ENCODE measurements around the gene EPHA6. TPM values are rescaled to one million over a fixed set of nuclear protein-coding genes. Genes with fewer than 3 reads are reported as not detected.

EPHA6 gene
- total and polyA plus RNA-seq, 2 donors (not counting 1 experiment from before 2014, with no cell fraction given), result under 0.01 TPM; not detected in 1

GRCh38 chr3:97277708-97278107 is 463.3 kb downstream of the EPHA6 start:
- H3K9me3 ChIP-seq (ENCODE audit: control insufficient read depth, insufficient read depth, low read depth, low read length), result no peaks in the 10 kb centered on the region
- TF ChIP-seq EZH2 (IDR thresholded peaks at IDR 0.05; ENCODE audit: low read length, missing control alignments), result no peak
- TF ChIP-seq, protein P1, sequence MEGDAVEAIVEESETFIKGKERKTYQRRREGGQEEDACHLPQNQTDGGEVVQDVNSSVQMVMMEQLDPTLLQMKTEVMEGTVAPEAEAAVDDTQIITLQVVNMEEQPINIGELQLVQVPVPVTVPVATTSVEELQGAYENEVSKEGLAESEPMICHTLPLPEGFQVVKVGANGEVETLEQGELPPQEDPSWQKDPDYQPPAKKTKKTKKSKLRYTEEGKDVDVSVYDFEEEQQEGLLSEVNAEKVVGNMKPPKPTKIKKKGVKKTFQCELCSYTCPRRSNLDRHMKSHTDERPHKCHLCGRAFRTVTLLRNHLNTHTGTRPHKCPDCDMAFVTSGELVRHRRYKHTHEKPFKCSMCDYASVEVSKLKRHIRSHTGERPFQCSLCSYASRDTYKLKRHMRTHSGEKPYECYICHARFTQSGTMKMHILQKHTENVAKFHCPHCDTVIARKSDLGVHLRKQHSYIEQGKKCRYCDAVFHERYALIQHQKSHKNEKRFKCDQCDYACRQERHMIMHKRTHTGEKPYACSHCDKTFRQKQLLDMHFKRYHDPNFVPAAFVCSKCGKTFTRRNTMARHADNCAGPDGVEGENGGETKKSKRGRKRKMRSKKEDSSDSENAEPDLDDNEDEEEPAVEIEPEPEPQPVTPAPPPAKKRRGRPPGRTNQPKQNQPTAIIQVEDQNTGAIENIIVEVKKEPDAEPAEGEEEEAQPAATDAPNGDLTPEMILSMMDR (conservative IDR thresholded peaks at IDR 0.05 in 1 of 2, IDR thresholded peaks at IDR 0.05 in 1 of 2; ENCODE audit: low read depth in 1 of 2, low read length in 2 of 2), result no peak
- no peak overlapping the region for H3K4me3 ChIP-seq (replicated peaks in 1 of 4; ENCODE audit: control extremely low read depth in 1 of 4, insufficient read depth in 1 of 4, low read depth in 3 of 4, low read length in 4 of 4)
- H4K20me1 ChIP-seq (ENCODE audit: control insufficient read depth, extremely low read depth, insufficient read depth, low read length), result no peaks in the 10 kb centered on the region
- no peaks in the 10 kb centered on the region for H3K4me1 ChIP-seq (ENCODE audit: control insufficient read depth, extremely low read depth, insufficient read depth, low read length)
- no peaks in the 10 kb centered on the region for H3K27me3 ChIP-seq (ENCODE audit: control insufficient read depth, insufficient read depth, low read length)
- H3K27ac ChIP-seq (ENCODE audit: insufficient read depth, low read length), result no peak overlapping the region
- DNase-seq (ENCODE audit: low read depth in 2 of 2), result no peak
- H3K9ac ChIP-seq (ENCODE audit: insufficient read depth, low read length), result no peak overlapping the region
- no peaks in the 10 kb centered on the region for H3K36me3 ChIP-seq (ENCODE audit: control insufficient read depth, insufficient read depth, low read length)
- no peaks in the 10 kb centered on the region for H3K79me2 ChIP-seq (ENCODE audit: control insufficient read depth, insufficient read depth, low read length)
- H2AFZ ChIP-seq (ENCODE audit: low read length), result no peak overlapping the region
- H3K4me2 ChIP-seq (ENCODE audit: extremely low read depth, insufficient read depth, low read length), result no peak overlapping the region

- TF ChIP-seq, protein P1 (conservative IDR thresholded peaks at IDR 0.05 in 1 of 2, IDR thresholded peaks at IDR 0.05 in 1 of 2; ENCODE audit: low read depth in 1 of 2, low read length in 2 of 2), result no peak
- TF ChIP-seq EZH2 (IDR thresholded peaks at IDR 0.05; ENCODE audit: low read length, missing control alignments), result no peak
Measured at GRCh38 chr3:97278506-97278905, 464.1 kb downstream of the EPHA6 start.

GRCh38 chr3:97291901-97292300 is 477.5 kb downstream of the EPHA6 start:
- no peaks in the 10 kb centered on the region for H3K4me1 ChIP-seq (ENCODE audit: control insufficient read depth, extremely low read depth, insufficient read depth, low read length)
- H4K20me1 ChIP-seq (ENCODE audit: control insufficient read depth, extremely low read depth, insufficient read depth, low read length), result no peaks in the 10 kb centered on the region
- H3K79me2 ChIP-seq (ENCODE audit: control insufficient read depth, insufficient read depth, low read length), result no peaks in the 10 kb centered on the region
- no peak overlapping the region for H3K4me3 ChIP-seq (replicated peaks in 1 of 4; ENCODE audit: control extremely low read depth in 1 of 4, insufficient read depth in 1 of 4, low read depth in 3 of 4, low read length in 4 of 4)
- no peak overlapping the region for H2AFZ ChIP-seq (ENCODE audit: low read length)
- H3K9me3 ChIP-seq (ENCODE audit: control insufficient read depth, insufficient read depth, low read depth, low read length), result no peaks in the 10 kb centered on the region
- no peak overlapping the region for H3K9ac ChIP-seq (ENCODE audit: insufficient read depth, low read length)
- DNase-seq (ENCODE audit: low read depth in 2 of 2), result no peak
- no peaks in the 10 kb centered on the region for H3K27me3 ChIP-seq (ENCODE audit: control insufficient read depth, insufficient read depth, low read length)
- no peak overlapping the region for H3K27ac ChIP-seq (ENCODE audit: insufficient read depth, low read length)
- TF ChIP-seq EZH2 (IDR thresholded peaks at IDR 0.05; ENCODE audit: low read length, missing control alignments), result no peak
- TF ChIP-seq, protein P1 (conservative IDR thresholded peaks at IDR 0.05 in 1 of 2, IDR thresholded peaks at IDR 0.05 in 1 of 2; ENCODE audit: low read depth in 1 of 2, low read length in 2 of 2), result no peak
- no peak overlapping the region for H3K4me2 ChIP-seq (ENCODE audit: extremely low read depth, insufficient read depth, low read length)
- no peaks in the 10 kb centered on the region for H3K36me3 ChIP-seq (ENCODE audit: control insufficient read depth, insufficient read depth, low read length)

More at GRCh38 chr3:97278506-97278905, 464.1 kb downstream of the EPHA6 start:
- Histone ChIP-seq H3K27me3 (ENCODE audit: control insufficient read depth, insufficient read depth, low read length) (no peaks in the 10 kb centered on the region), H3K4me3 (replicated peaks in 1 of 4; ENCODE audit: control extremely low read depth in 1 of 4, insufficient read depth in 1 of 4, low read depth in 3 of 4, low read length in 4 of 4) (no peak overlapping the region), H2AFZ (ENCODE audit: low read length) (no peak overlapping the region), H3K9ac (ENCODE audit: insufficient read depth, low read length) (no peak overlapping the region), H3K36me3 (ENCODE audit: control insufficient read depth, insufficient read depth, low read length) (no peaks in the 10 kb centered on the region), H3K4me2 (ENCODE audit: extremely low read depth, insufficient read depth, low read length) (no peak overlapping the region), H3K9me3 (ENCODE audit: control insufficient read depth, insufficient read depth, low read depth, low read length) (no peaks in the 10 kb centered on the region), H3K4me1 (ENCODE audit: control insufficient read depth, extremely low read depth, insufficient read depth, low read length) (no peaks in the 10 kb centered on the region), H3K27ac (ENCODE audit: insufficient read depth, low read length) (no peak overlapping the region), H4K20me1 (ENCODE audit: control insufficient read depth, extremely low read depth, insufficient read depth, low read length) (no peaks in the 10 kb centered on the region), H3K79me2 (ENCODE audit: control insufficient read depth, insufficient read depth, low read length) (no peaks in the 10 kb centered on the region)
- DNase-seq (ENCODE audit: low read depth in 2 of 2), result no peak
